Calu3 (cell line): ENCODE measurements around the gene DGLUCY. TPM values are rescaled to one million over a fixed set of nuclear protein-coding genes. Genes with fewer than 3 reads are reported as not detected.
"Not testable (repeated sequence)": the region's sequence is repeated elsewhere in the genome, so short reads cannot be mapped to it uniquely, and the experiment has no call there.

Experiments
- BruUV-seq: library from RNA; stranded (reverse); fragments of 400-500 nt; replicated peaks from 2 replicates; lab custom pipeline; 2021; lab: Mats Ljungman, UMichigan
- CTCF ChIA-PET: fragments of 300-600 bp; sonication (Branson Sonifier 250); formaldehyde crosslinking; loops from one replicate; lab custom pipeline; 2022; ENCODE audit warnings: antibody characterized with exemption; lab: Charles Lee
- DNase-seq: peaks from one replicate; pipeline ENCODE4 v3.0.0; 2022
- H3K27ac Mint-ChIP-seq: one replicate; pipeline ENCODE4 v1.8.0; 2022; ENCODE audit warnings: mixed read lengths; ENCODE audit not compliant: unreplicated experiment
- H3K27me3 Mint-ChIP-seq: one replicate; pipeline ENCODE4 v1.8.0; 2022; ENCODE audit warnings: mixed read lengths; ENCODE audit not compliant: unreplicated experiment
- H3K36me3 Mint-ChIP-seq: one replicate; pipeline ENCODE4 v1.8.0; 2022; ENCODE audit warnings: mild to moderate bottlenecking, moderate library complexity, mixed read lengths; ENCODE audit not compliant: insufficient read depth, unreplicated experiment
- H3K4me1 Mint-ChIP-seq: one replicate; pipeline ENCODE4 v1.8.0; 2022; ENCODE audit warnings: mild to moderate bottlenecking, low read depth, mixed read lengths; ENCODE audit not compliant: unreplicated experiment
- H3K4me3 Mint-ChIP-seq: one replicate; pipeline ENCODE4 v1.8.0; 2022; ENCODE audit warnings: mild to moderate bottlenecking, low read depth, moderate library complexity, mixed read lengths; ENCODE audit not compliant: unreplicated experiment
- H3K9me3 Mint-ChIP-seq: one replicate; pipeline ENCODE4 v1.8.0; 2022; ENCODE audit warnings: low read depth, mixed read lengths; ENCODE audit not compliant: unreplicated experiment
- CTCF ChIP-seq: fragments of 200-600 bp; IDR thresholded peaks from one replicate; pipeline ENCODE4 v1.8.0; 2022; ENCODE audit warnings: antibody characterized with exemption; ENCODE audit not compliant: unreplicated experiment
- intact Hi-C: fragments of 100-400 bp; cut with micrococcal nuclease; formaldehyde crosslinking; loops from one replicate; pipeline ENCODE4 v1.10.0; 2022; ENCODE audit not compliant: unreplicated experiment
- total RNA-seq: library from RNA; stranded (reverse); gene quantifications from 2 replicates; pipeline ENCODE4 v1.2.3, GENCODE V29; 2022

The DGLUCY gene
- total RNA-seq, 1 experiment from 2014 or later: 69.3 TPM

- CTCF ChIA-PET: no interaction called here
- Mint-ChIP-seq H3K4me1 (no peaks in the 10 kb centered on the region), H3K9me3 (no peaks in the 10 kb centered on the region), H3K4me3 (no peak overlapping the region), H3K27me3 (no peaks in the 10 kb centered on the region), H3K36me3 (peaks cover 15% of the 10 kb centered on the region), H3K27ac (no peak overlapping the region)
- BruUV-seq: no TSS peak
- intact Hi-C loops: no loop called here
- TF ChIP-seq CTCF: no peak
- DNase-seq: no peak
Observed at GRCh38 chr14:91180611-91181010, 66.7 kb downstream of the DGLUCY start.

- BruUV-seq, DNase-seq, H3K27me3 Mint-ChIP-seq, H3K4me3 Mint-ChIP-seq, H3K9me3 Mint-ChIP-seq, H3K4me1 Mint-ChIP-seq, H3K27ac Mint-ChIP-seq, intact Hi-C loops, CTCF ChIA-PET: not testable (repeated sequence)
- peaks cover 15% of the 10 kb centered on the region for H3K36me3 Mint-ChIP-seq
Observed at GRCh38 chr14:91182753-91183152, 68.9 kb downstream of the DGLUCY start.

GRCh38 chr14:91184559-91184958 lies 70.7 kb downstream of the DGLUCY start:
- CTCF ChIA-PET: interaction anchor here (0.7 kb wide), 1 partner anchor 727 kb away, joined by 7 read pairs; no protein-coding TSS in a partner anchor
- Mint-ChIP-seq H3K4me3 (no peak overlapping the region), H3K36me3 (peaks cover 24% of the 10 kb centered on the region), H3K9me3 (no peaks in the 10 kb centered on the region), H3K27ac (no peak overlapping the region), H3K4me1 (no peaks in the 10 kb centered on the region), H3K27me3 (no peaks in the 10 kb centered on the region)
- BruUV-seq: no TSS peak
- TF ChIP-seq CTCF: no peak
- DNase-seq: no peak
- intact Hi-C loops: no loop called here

GRCh38 chr14:91185721-91186120 lies 71.8 kb downstream of the DGLUCY start:
- Mint-ChIP-seq H3K4me1 (no peaks in the 10 kb centered on the region), H3K9me3 (no peaks in the 10 kb centered on the region), H3K4me3 (no peak overlapping the region), H3K27me3 (no peaks in the 10 kb centered on the region), H3K27ac (no peak overlapping the region), H3K36me3 (peaks cover 20% of the 10 kb centered on the region)
- no peak for DNase-seq
- BruUV-seq: no TSS peak
- CTCF ChIA-PET: interaction anchor here (0.7 kb wide), 1 partner anchor 125 kb away, joined by 6 read pairs; the partner anchor contains the start of gene RPS6KA5
- intact Hi-C loops: no loop called here
- no peak for TF ChIP-seq CTCF

GRCh38 chr14:91186515-91187066 lies 72.7 kb downstream of the DGLUCY start:
- Mint-ChIP-seq H3K4me1 (no peaks in the 10 kb centered on the region), H3K36me3 (peaks cover 14% of the 10 kb centered on the region), H3K9me3 (no peaks in the 10 kb centered on the region), H3K27ac (no peak overlapping the region), H3K4me3 (no peak overlapping the region), H3K27me3 (no peaks in the 10 kb centered on the region)
- intact Hi-C loops: no loop called here
- CTCF ChIA-PET: no interaction called here
- DNase-seq: no peak
- BruUV-seq: no TSS peak
- no peak for TF ChIP-seq CTCF
